Neuronal stem cell (in vitro differentiated cells): Measurements from ENCODE around the gene RNF4.

ENCODE experiments used
- DNase-seq: peaks from one replicate; pipeline ENCODE4 v3.0.0-alpha.2; 2013; ENCODE audit warnings: low spot score
- H2AFZ ChIP-seq: one replicate; pipeline ENCODE4 v1.6.1; 2013; ENCODE audit warnings: mild to moderate bottlenecking, low read length, inconsistent platforms
- H2AK5ac ChIP-seq: 2 replicates; pipeline ENCODE4 v1.6.1; 2013; ENCODE audit warnings: low read depth, mild to moderate bottlenecking, inconsistent platforms, low read length, moderate library complexity, mixed read lengths
- H2BK120ac ChIP-seq: 2 replicates; pipeline ENCODE4 v1.6.1; 2013; ENCODE audit warnings: low read depth, mild to moderate bottlenecking, inconsistent platforms, low read length, moderate library complexity, mixed read lengths
- H2BK12ac ChIP-seq: one replicate; pipeline ENCODE4 v1.6.1; 2013; ENCODE audit warnings: low read length, inconsistent platforms
- H2BK15ac ChIP-seq: 2 replicates; pipeline ENCODE4 v1.6.1; 2013; ENCODE audit warnings: mild to moderate bottlenecking, low read length, inconsistent platforms, mixed read lengths
- H2BK5ac ChIP-seq: one replicate; pipeline ENCODE4 v1.6.1; 2013; ENCODE audit warnings: inconsistent platforms, mild to moderate bottlenecking, low read length, moderate library complexity
- H3K14ac ChIP-seq: one replicate; pipeline ENCODE4 v1.6.1; 2013; ENCODE audit warnings: low read length, inconsistent platforms
- H3K18ac ChIP-seq: 2 replicates; pipeline ENCODE4 v1.6.1; 2013; ENCODE audit warnings: low read length, inconsistent platforms
- H3K23ac ChIP-seq: 2 replicates; pipeline ENCODE4 v1.6.1; 2013; ENCODE audit warnings: low read depth, mild to moderate bottlenecking, mixed read lengths, low read length, inconsistent platforms; ENCODE audit not compliant: poor library complexity
- H3K27ac ChIP-seq: replicated peaks from 3 replicates; pipeline ENCODE4 v1.5.1; 2013; ENCODE audit warnings: low read length, inconsistent platforms
- H3K27me3 ChIP-seq, 3 experiments: 2 replicates each; pipeline ENCODE4 v1.6.1; 2013; ENCODE audit warnings: low read length in 3 of 3, mild to moderate bottlenecking in 2 of 3, inconsistent platforms in 1 of 3, low read depth in 1 of 3, mixed read lengths in 1 of 3, moderate library complexity in 1 of 3; ENCODE audit not compliant: control insufficient read depth in 3 of 3, insufficient read depth in 3 of 3
- H3K36me3 ChIP-seq, 2 donors: replicated peaks in 1 of 2; 2 replicates each; pipeline ENCODE4 v1.6.1; 2013; ENCODE audit warnings: low read length in 2 of 2; ENCODE audit not compliant: control insufficient read depth in 2 of 2, insufficient read depth in 2 of 2
- H3K4ac ChIP-seq: 2 replicates; pipeline ENCODE4 v1.6.1; 2013; ENCODE audit warnings: inconsistent platforms, mild to moderate bottlenecking, low read length, moderate library complexity
- H3K4me1 ChIP-seq, 2 donors: 1 replicate in 1 of 2; 2 replicates in 1 of 2; pipeline ENCODE4 v1.6.1; 2013; ENCODE audit warnings: low read length in 2 of 2, low read depth in 1 of 2; ENCODE audit not compliant: control insufficient read depth in 2 of 2, insufficient read depth in 1 of 2
- H3K4me2 ChIP-seq: one replicate; pipeline ENCODE4 v1.6.1; 2013; ENCODE audit warnings: mild to moderate bottlenecking, low read length, inconsistent platforms; ENCODE audit not compliant: insufficient read depth, poor library complexity, severe bottlenecking
- H3K4me3 ChIP-seq, 2 donors: 2 replicates each; pipeline ENCODE4 v1.5.1; 2013; ENCODE audit warnings: low read length in 2 of 2, mild to moderate bottlenecking in 2 of 2, inconsistent platforms in 1 of 2, moderate library complexity in 1 of 2
- H3K79me1 ChIP-seq: one replicate; pipeline ENCODE4 v1.6.1; 2013; ENCODE audit warnings: low read depth, mild to moderate bottlenecking, inconsistent platforms, low read length, moderate library complexity
- H3K9ac ChIP-seq: one replicate; pipeline ENCODE4 v1.6.1; 2013; ENCODE audit warnings: mild to moderate bottlenecking, low read depth, low read length, inconsistent platforms; ENCODE audit not compliant: poor library complexity
- H3K9me3 ChIP-seq, 2 donors: replicated peaks in 1 of 2; 2 replicates each; pipeline versions ENCODE3 to v1.6.1; 2013; ENCODE audit warnings: low read length in 2 of 2, mild to moderate bottlenecking in 2 of 2, inconsistent platforms in 1 of 2, low read depth in 1 of 2, mixed read lengths in 1 of 2, moderate library complexity in 1 of 2; ENCODE audit not compliant: control insufficient read depth in 2 of 2, insufficient read depth in 1 of 2
- H4K8ac ChIP-seq: one replicate; pipeline ENCODE4 v1.6.1; 2013; ENCODE audit warnings: low read depth, mild to moderate bottlenecking, inconsistent platforms, low read length, moderate library complexity
- H4K91ac ChIP-seq: one replicate; pipeline ENCODE4 v1.6.1; 2013; ENCODE audit warnings: low read length, low read depth, mild to moderate bottlenecking, inconsistent platforms; ENCODE audit not compliant: poor library complexity
- WGBS, 2 donors: extraction: QIAGEN DNeasy Blood & Tissue Kit; methylation state at CpG; one replicate each; pipeline ENCODE4 v1.1.7; 2013; ENCODE audit warnings: missing lambda C conversion rate in 2 of 2, mixed read lengths in 1 of 2; ENCODE audit not compliant: insufficient read length in 2 of 2, insufficient replicate concordance in 1 of 2; ENCODE audit errors: extremely low coverage in 2 of 2; 5-methylcytosine and 5-hydroxymethylcytosine counted together

Gene RNF4

GRCh38 chr4:2426711-2427275, 42.1 kb upstream of the RNF4 start:
- H3K79me1 ChIP-seq = peaks cover 1% of the 10 kb centered on the region
- peak overlapping the region; percentile 6 for H3K23ac ChIP-seq
- H3K9me3 ChIP-seq = no peaks in the 10 kb centered on the region
- no CpG with 5 or more reads among the region's 13 CpGs for WGBS, 2 donors
- H2BK15ac ChIP-seq = no peak overlapping the region
- peak overlapping the region; percentile 44 for H3K14ac ChIP-seq
- no peak for DNase-seq
- peaks cover 0 to 4% of the 10 kb centered on the region in 2 donors for H3K4me1 ChIP-seq
- peak overlapping the region; percentile 4 for H3K18ac ChIP-seq
- H3K4ac ChIP-seq = no peak overlapping the region
- no peak overlapping the region for H2BK12ac ChIP-seq
- H3K27me3 ChIP-seq = peaks cover 0 to 57% (median 2%) of the 10 kb centered on the region in 3 experiments
- H2BK5ac ChIP-seq = no peak overlapping the region
- no peak overlapping the region for H2BK120ac ChIP-seq
- peak overlapping the region; percentile 32 for H2AK5ac ChIP-seq
- H2AFZ ChIP-seq = no peak overlapping the region
- no peaks in the 10 kb centered on the region for H3K36me3 ChIP-seq
- no peak overlapping the region for H3K4me3 ChIP-seq
- no peak overlapping the region for H3K9ac ChIP-seq
- no peak overlapping the region for H3K27ac ChIP-seq
- H4K8ac ChIP-seq = no peak overlapping the region
- no peak overlapping the region for H3K4me2 ChIP-seq
- no peak overlapping the region for H4K91ac ChIP-seq

GRCh38 chr4:2427383-2428334, 41.2 kb upstream of the RNF4 start:
- Histone ChIP-seq H2BK15ac (no peak overlapping the region), H3K4me3 (no peak overlapping the region), H3K4me1 (peaks cover 0 to 4% of the 10 kb centered on the region in 2 donors), H3K27me3 (peaks cover 0 to 48% (median 0%) of the 10 kb centered on the region in 3 experiments), H4K91ac (no peak overlapping the region), H3K4me2 (no peak overlapping the region), H3K4ac (no peak overlapping the region), H2AK5ac (no peak overlapping the region), H4K8ac (no peak overlapping the region), H3K9ac (no peak overlapping the region), H3K18ac (no peak overlapping the region), H3K27ac (no peak overlapping the region), H3K79me1 (peaks cover 1% of the 10 kb centered on the region), H2BK120ac (no peak overlapping the region), H3K36me3 (no peaks in the 10 kb centered on the region), H2AFZ (no peak overlapping the region), H2BK5ac (no peak overlapping the region), H3K9me3 (peaks cover 0 to 3% of the 10 kb centered on the region in 2 donors), H3K14ac (no peak overlapping the region), H2BK12ac (no peak overlapping the region), H3K23ac (peak overlapping the region; percentile 69)
- WGBS, 2 donors = no CpG with 5 or more reads among the region's 23 CpGs
- DNase-seq = no peak

GRCh38 chr4:2428496-2429213, 40.3 kb upstream of the RNF4 start:
- DNase-seq = no peak
- no peak overlapping the region for H2BK15ac ChIP-seq
- no peak overlapping the region for H3K9ac ChIP-seq
- peaks cover 1% of the 10 kb centered on the region for H3K79me1 ChIP-seq
- H2BK120ac ChIP-seq = no peak overlapping the region
- no peak overlapping the region for H2BK5ac ChIP-seq
- H3K23ac ChIP-seq = no peak overlapping the region
- no peak overlapping the region for H3K4ac ChIP-seq
- no peak overlapping the region for H3K14ac ChIP-seq
- peaks cover 2 to 5% of the 10 kb centered on the region in 2 donors for H3K4me1 ChIP-seq
- no peak overlapping the region for H3K27ac ChIP-seq
- H3K36me3 ChIP-seq = no peaks in the 10 kb centered on the region
- peak overlapping the region; percentile 65 for H4K8ac ChIP-seq
- peak overlapping the region; percentile 56 for H2AK5ac ChIP-seq
- H2AFZ ChIP-seq = peak overlapping the region; percentile 3
- H3K27me3 ChIP-seq = peaks cover 0 to 46% (median 0%) of the 10 kb centered on the region in 3 experiments
- no peak overlapping the region for H4K91ac ChIP-seq
- H3K4me2 ChIP-seq = no peak overlapping the region
- H3K18ac ChIP-seq = peak overlapping the region; percentile 57
- H3K4me3 ChIP-seq = no peak overlapping the region
- no CpG with 5 or more reads among the region's 25 CpGs for WGBS, 2 donors
- H3K9me3 ChIP-seq = peaks cover 0 to 3% of the 10 kb centered on the region in 2 donors
- no peak overlapping the region for H2BK12ac ChIP-seq
